CD4-positive, alpha-beta T cell (primary cell): ENCODE measurements around the gene STK24. TPM values are rescaled to one million over a fixed set of nuclear protein-coding genes. Genes with fewer than 3 reads are reported as not detected.

Experiments used
- ATAC-seq: fragments of 200-7000 bp; cut with Tn5 transposase; one replicate; pipeline ENCODE4 v1.10.0; 2022; ENCODE audit warnings: mild to moderate bottlenecking; ENCODE audit not compliant: poor library complexity
- CTCF ChIA-PET: fragments of 350-600 bp; sonication (Branson Sonifier 250); formaldehyde crosslinking; loops from one replicate; lab custom pipeline; 2021; ENCODE audit warnings: antibody characterized with exemption, inconsistent platforms; lab: Charles Lee
- POLR2A ChIA-PET: fragments of 350-600 bp; sonication (Branson Sonifier 250); formaldehyde crosslinking; loops from one replicate; lab custom pipeline; 2021; ENCODE audit warnings: antibody characterized with exemption, inconsistent platforms; lab: Charles Lee
- DNase-seq, 14 experiments: peaks; one replicate each; pipeline ENCODE4 v3.0.0-alpha.2; 2013 to 2020; ENCODE audit warnings: mixed read lengths in 2 of 14
- H3K27ac ChIP-seq, 2 donors: one replicate each; pipeline versions ENCODE4 v1.5.1 to v1.7.0; 2013; ENCODE audit warnings: low read length in 2 of 2, low read depth in 1 of 2, mild to moderate bottlenecking in 1 of 2
- H3K27me3 ChIP-seq, 2 experiments: 1 replicate in 1 of 2; 2 replicates in 1 of 2; pipeline versions ENCODE4 v1.6.1 to v1.7.0; 2013; ENCODE audit warnings: low read length in 2 of 2, control low read depth in 1 of 2, mild to moderate bottlenecking in 1 of 2, moderate library complexity in 1 of 2; ENCODE audit not compliant: insufficient read depth in 2 of 2, control insufficient read depth in 1 of 2
- H3K36me3 ChIP-seq: one replicate; pipeline ENCODE4 v1.6.1; 2013; ENCODE audit warnings: low read length, control low read depth; ENCODE audit not compliant: insufficient read depth
- H3K4me1 ChIP-seq: one replicate; pipeline ENCODE4 v1.6.1; 2013; ENCODE audit warnings: low read length, control low read depth; ENCODE audit not compliant: insufficient read depth
- H3K4me3 ChIP-seq: one replicate; pipeline ENCODE4 v1.5.1; 2013; ENCODE audit warnings: mild to moderate bottlenecking, low read length, moderate library complexity
- H3K9me3 ChIP-seq, 2 experiments: 1 replicate in 1 of 2; 2 replicates in 1 of 2; pipeline versions ENCODE4 v1.6.1 to v1.7.0; 2013; ENCODE audit warnings: low read length in 2 of 2, mild to moderate bottlenecking in 2 of 2, control low read depth in 1 of 2, moderate library complexity in 1 of 2; ENCODE audit not compliant: control insufficient read depth in 1 of 2, insufficient read depth in 1 of 2
- H3K27ac Mint-ChIP-seq: one replicate; pipeline ENCODE4 v1.8.0; 2020; ENCODE audit warnings: mixed read lengths
- H3K27me3 Mint-ChIP-seq: one replicate; pipeline ENCODE4 v1.8.0; 2021; ENCODE audit warnings: mixed read lengths
- H3K36me3 Mint-ChIP-seq: one replicate; pipeline ENCODE4 v1.8.0; 2021; ENCODE audit warnings: low read depth, mixed read lengths
- H3K4me1 Mint-ChIP-seq: one replicate; pipeline ENCODE4 v1.8.0; 2021; ENCODE audit warnings: low read depth, mixed read lengths
- H3K4me3 Mint-ChIP-seq: one replicate; pipeline ENCODE4 v1.8.0; 2020; ENCODE audit warnings: mild to moderate bottlenecking, mixed read lengths
- H3K9me3 Mint-ChIP-seq: one replicate; pipeline ENCODE4 v1.8.0; 2020; ENCODE audit warnings: mixed read lengths
- CTCF ChIP-seq: fragments of 200-600 bp; IDR thresholded peaks from one replicate; pipeline ENCODE4 v1.8.0; 2022; ENCODE audit warnings: antibody characterized with exemption, mild to moderate bottlenecking
- intact Hi-C, 2 experiments: fragments of 100-400 bp; cut with DNase I in 1 of 2; cut with micrococcal nuclease in 1 of 2; formaldehyde crosslinking; loops; one replicate each; pipeline versions ENCODE4 v1.15.1 to v1.9.0; 2023 to 2025; cut with DNase I, micrococcal nuclease
- total RNA-seq, 174 experiments: library from RNA in 2 of 174; stranded (reverse) in 2 of 174; gene quantifications; one replicate each; pipeline ENCODE4 v1.2.3 and lab custom pipeline; 2021 to 2026

The STK24 gene
- total RNA-seq, 2 experiments from 2014 or later = 82.3 to 85.2 TPM

- H3K9me3 ChIP-seq = no peaks in the 10 kb centered on the region
- H3K27me3 ChIP-seq = peaks cover 0 to 2% of the 10 kb centered on the region in 2 experiments
- intact Hi-C loops = no loop called here
- H3K27me3 Mint-ChIP-seq = no peaks in the 10 kb centered on the region
- no peaks in the 10 kb centered on the region for H3K4me1 Mint-ChIP-seq
- no peak for TF ChIP-seq CTCF
- H3K4me1 ChIP-seq = no peaks in the 10 kb centered on the region
- H3K9me3 Mint-ChIP-seq = no peaks in the 10 kb centered on the region
- no peak overlapping the region for H3K27ac Mint-ChIP-seq
- no peaks in the 10 kb centered on the region for H3K36me3 ChIP-seq
- POLR2A ChIA-PET = no interaction called here
- no peak overlapping the region for H3K27ac ChIP-seq
- H3K4me3 ChIP-seq = no peak overlapping the region
- H3K4me3 Mint-ChIP-seq = no peak overlapping the region
- DNase-seq (peak in 1 of 14 experiments; percentile 8), ATAC-seq (no peak)
- CTCF ChIA-PET = interaction anchor here (1.1 kb wide), 2 partner anchors 89 to 113 kb away, joined by 3 read pairs; no protein-coding TSS in a partner anchor
- H3K36me3 Mint-ChIP-seq = no peaks in the 10 kb centered on the region
These were observed 21.1 kb upstream of the STK24 start for GRCh38 chr13:98598043-98598442.

- CTCF ChIA-PET = no interaction called here
- H3K4me1 Mint-ChIP-seq = no peaks in the 10 kb centered on the region
- no peak overlapping the region for H3K4me3 Mint-ChIP-seq
- ATAC-seq (no peak), DNase-seq (no peak)
- no peaks in the 10 kb centered on the region for H3K36me3 Mint-ChIP-seq
- H3K4me3 ChIP-seq = no peak overlapping the region
- no peaks in the 10 kb centered on the region for H3K9me3 Mint-ChIP-seq
- POLR2A ChIA-PET = no interaction called here
- H3K4me1 ChIP-seq = no peaks in the 10 kb centered on the region
- no peaks in the 10 kb centered on the region for H3K27me3 ChIP-seq
- no peaks in the 10 kb centered on the region for H3K9me3 ChIP-seq
- H3K27ac Mint-ChIP-seq = no peak overlapping the region
- TF ChIP-seq CTCF = no peak
- H3K36me3 ChIP-seq = no peaks in the 10 kb centered on the region
- H3K27ac ChIP-seq = no peak overlapping the region
- H3K27me3 Mint-ChIP-seq = no peaks in the 10 kb centered on the region
- intact Hi-C loops = no loop called here
These were observed 18.2 kb upstream of the STK24 start for GRCh38 chr13:98595134-98595533.

GRCh38 chr13:98592362-98592732 is 15.4 kb upstream of the STK24 start:
- H3K36me3 ChIP-seq = no peaks in the 10 kb centered on the region
- Mint-ChIP-seq H3K27ac (no peak overlapping the region), H3K27me3 (no peaks in the 10 kb centered on the region), H3K36me3 (no peaks in the 10 kb centered on the region), H3K9me3 (no peaks in the 10 kb centered on the region), H3K4me1 (no peaks in the 10 kb centered on the region), H3K4me3 (no peak overlapping the region)
- ChIA-PET POLR2A (no interaction called here), CTCF (no interaction called here)
- intact Hi-C loops = no loop called here
- ATAC-seq = no peak
- no peak overlapping the region for H3K27ac ChIP-seq
- TF ChIP-seq CTCF = no peak
- H3K4me1 ChIP-seq = no peaks in the 10 kb centered on the region
- H3K9me3 ChIP-seq = no peaks in the 10 kb centered on the region
- no peak for DNase-seq
- H3K27me3 ChIP-seq = no peaks in the 10 kb centered on the region
- no peak overlapping the region for H3K4me3 ChIP-seq
